Naive thymus-derived CD4-positive, alpha-beta T cell (primary cell): ENCODE results near the gene RHCE. TPM values are rescaled to one million over a fixed set of nuclear protein-coding genes. Genes with fewer than 3 reads are reported as not detected.
"Not testable (repeated sequence)": the region's sequence is repeated elsewhere in the genome, so short reads cannot be mapped to it uniquely, and the experiment has no call there.

Experiments
- ATAC-seq: fragments of 150-1000 bp; cut with Tn5 transposase; 2 replicates; pipeline ENCODE4 v1.10.0; 2021; ENCODE audit warnings: mild to moderate bottlenecking, moderate library complexity
- CTCF ChIA-PET: fragments of 350-600 bp; sonication (Branson Sonifier 250); formaldehyde crosslinking; loops from one replicate; lab custom pipeline; 2021; ENCODE audit warnings: antibody characterized with exemption; lab: Charles Lee
- POLR2A ChIA-PET: fragments of 350-600 bp; sonication (Branson Sonifier 250); formaldehyde crosslinking; loops from one replicate; lab custom pipeline; 2021; ENCODE audit warnings: antibody characterized with exemption, inconsistent platforms; lab: Charles Lee
- DNase-seq, 9 donors: peaks; one replicate each; pipeline versions ENCODE4 v3.0.0 to v3.0.0-alpha.2; 2020 to 2022; ENCODE audit warnings: mixed read lengths in 1 of 9
- H3K27ac ChIP-seq: one replicate; pipeline ENCODE4 v1.7.0; 2013; ENCODE audit warnings: mild to moderate bottlenecking, low read depth, low read length, moderate library complexity
- H3K27me3 ChIP-seq, 2 donors: one replicate each; pipeline ENCODE4 v1.7.0; 2013; ENCODE audit warnings: low read length in 2 of 2, mild to moderate bottlenecking in 2 of 2, moderate library complexity in 2 of 2; ENCODE audit not compliant: control insufficient read depth in 2 of 2, insufficient read depth in 2 of 2
- H3K36me3 ChIP-seq, 3 experiments: 1 replicate in 2 of 3; 2 replicates in 1 of 3; pipeline ENCODE4 v1.7.0; 2013; ENCODE audit warnings: low read length in 3 of 3, mild to moderate bottlenecking in 3 of 3, moderate library complexity in 1 of 3; ENCODE audit not compliant: insufficient read depth in 3 of 3, control insufficient read depth in 2 of 3
- H3K4me1 ChIP-seq, 2 donors: one replicate each; pipeline ENCODE4 v1.7.0; 2013; ENCODE audit warnings: low read length in 2 of 2, mild to moderate bottlenecking in 2 of 2, moderate library complexity in 1 of 2; ENCODE audit not compliant: control insufficient read depth in 2 of 2, insufficient read depth in 2 of 2
- H3K4me3 ChIP-seq: 2 replicates; pipeline ENCODE4 v1.7.0; 2013; ENCODE audit warnings: mild to moderate bottlenecking, low read length
- H3K9me3 ChIP-seq, 3 experiments: 1 replicate in 2 of 3; 2 replicates in 1 of 3; pipeline ENCODE4 v1.7.0; 2013; ENCODE audit warnings: low read length in 3 of 3; ENCODE audit not compliant: control insufficient read depth in 2 of 3
- H3K27ac Mint-ChIP-seq, 9 donors: one replicate each; pipeline ENCODE4 v1.8.0; 2020 to 2022; ENCODE audit warnings: mixed read lengths in 9 of 9, mild to moderate bottlenecking in 8 of 9, moderate library complexity in 5 of 9, inconsistent platforms in 2 of 9
- H3K27me3 Mint-ChIP-seq, 5 donors: one replicate each; pipeline ENCODE4 v1.8.0; 2021 to 2022; ENCODE audit warnings: mixed read lengths in 5 of 5, mild to moderate bottlenecking in 1 of 5
- H3K36me3 Mint-ChIP-seq, 5 donors: one replicate each; pipeline ENCODE4 v1.8.0; 2020 to 2022; ENCODE audit warnings: mixed read lengths in 5 of 5, mild to moderate bottlenecking in 3 of 5, inconsistent platforms in 1 of 5
- H3K4me1 Mint-ChIP-seq, 7 donors: one replicate each; pipeline ENCODE4 v1.8.0; 2020 to 2022; ENCODE audit warnings: mixed read lengths in 7 of 7, mild to moderate bottlenecking in 3 of 7, inconsistent platforms in 1 of 7
- H3K4me3 Mint-ChIP-seq, 10 donors: one replicate each; pipeline ENCODE4 v1.8.0; 2020 to 2022; ENCODE audit warnings: mild to moderate bottlenecking in 10 of 10, mixed read lengths in 10 of 10, moderate library complexity in 6 of 10, inconsistent platforms in 2 of 10
- H3K9me3 Mint-ChIP-seq, 11 donors: one replicate each; pipeline ENCODE4 v1.8.0; 2020 to 2022; ENCODE audit warnings: mixed read lengths in 11 of 11, mild to moderate bottlenecking in 4 of 11, inconsistent platforms in 1 of 11, moderate library complexity in 1 of 11
- intact Hi-C, 2 donors: fragments of 100-400 bp; cut with micrococcal nuclease; formaldehyde crosslinking; loops; one replicate each; pipeline ENCODE4 v1.15.1; 2023
- polyA plus RNA-seq, 2 donors: library from polyadenylated mRNA; unstranded; fragments of 300-500 nt; fragmentation: Illumina TruSeq; gene quantifications; one replicate each; pipeline ENCODE4 v1.2.3, GENCODE V29; 2021
- total RNA-seq, 6 experiments: library from RNA in 5 of 6; stranded (reverse) in 5 of 6; gene quantifications; 1 replicate in 5 of 6; 2 replicates in 1 of 6; pipeline ENCODE4 v1.2.3 and lab custom pipeline; 2021 to 2026

Gene RHCE
- total and polyA plus RNA-seq, 7 experiments from 2014 or later = 0.40 to 1.3 (median 0.70) TPM; not detected in 1

GRCh38 chr1:25324407-25324806, 96.2 kb downstream of the RHCE start:
- H3K36me3 Mint-ChIP-seq, H3K4me3 Mint-ChIP-seq, ATAC-seq, H3K27me3 ChIP-seq, H3K4me3 ChIP-seq, intact Hi-C loops, DNase-seq, POLR2A ChIA-PET, H3K9me3 ChIP-seq, H3K36me3 ChIP-seq, H3K27me3 Mint-ChIP-seq, H3K4me1 Mint-ChIP-seq, H3K9me3 Mint-ChIP-seq, H3K4me1 ChIP-seq, CTCF ChIA-PET, H3K27ac ChIP-seq, H3K27ac Mint-ChIP-seq: not testable (repeated sequence)

GRCh38 chr1:25322127-25322526, 98.5 kb downstream of the RHCE start:
- POLR2A ChIA-PET, intact Hi-C loops, H3K36me3 ChIP-seq, H3K4me3 ChIP-seq, DNase-seq, H3K27ac Mint-ChIP-seq, ATAC-seq, H3K36me3 Mint-ChIP-seq, H3K4me3 Mint-ChIP-seq, H3K9me3 ChIP-seq, H3K27ac ChIP-seq, H3K4me1 ChIP-seq, H3K27me3 ChIP-seq, CTCF ChIA-PET, H3K9me3 Mint-ChIP-seq, H3K27me3 Mint-ChIP-seq: not testable (repeated sequence)
- H3K4me1 Mint-ChIP-seq = peaks cover 0 to 10% (median 4%) of the 10 kb centered on the region in 7 donors

GRCh38 chr1:25320314-25320938, 100.2 kb downstream of the RHCE start:
- H3K4me3 ChIP-seq, ATAC-seq, H3K9me3 ChIP-seq, H3K27me3 Mint-ChIP-seq, intact Hi-C loops, H3K27ac ChIP-seq, H3K27ac Mint-ChIP-seq, H3K36me3 ChIP-seq, H3K4me1 ChIP-seq, CTCF ChIA-PET, H3K27me3 ChIP-seq, DNase-seq, H3K9me3 Mint-ChIP-seq, H3K4me3 Mint-ChIP-seq: not testable (repeated sequence)
- Mint-ChIP-seq H3K4me1 (peaks cover 0 to 10% (median 4%) of the 10 kb centered on the region in 7 donors), H3K36me3 (peaks cover 4 to 16% (median 7%) of the 10 kb centered on the region in 5 donors)
- POLR2A ChIA-PET = interaction anchor here (0.5 kb wide), 1 partner anchor 52 kb away, joined by 4 read pairs; no protein-coding TSS in a partner anchor

DNA sequence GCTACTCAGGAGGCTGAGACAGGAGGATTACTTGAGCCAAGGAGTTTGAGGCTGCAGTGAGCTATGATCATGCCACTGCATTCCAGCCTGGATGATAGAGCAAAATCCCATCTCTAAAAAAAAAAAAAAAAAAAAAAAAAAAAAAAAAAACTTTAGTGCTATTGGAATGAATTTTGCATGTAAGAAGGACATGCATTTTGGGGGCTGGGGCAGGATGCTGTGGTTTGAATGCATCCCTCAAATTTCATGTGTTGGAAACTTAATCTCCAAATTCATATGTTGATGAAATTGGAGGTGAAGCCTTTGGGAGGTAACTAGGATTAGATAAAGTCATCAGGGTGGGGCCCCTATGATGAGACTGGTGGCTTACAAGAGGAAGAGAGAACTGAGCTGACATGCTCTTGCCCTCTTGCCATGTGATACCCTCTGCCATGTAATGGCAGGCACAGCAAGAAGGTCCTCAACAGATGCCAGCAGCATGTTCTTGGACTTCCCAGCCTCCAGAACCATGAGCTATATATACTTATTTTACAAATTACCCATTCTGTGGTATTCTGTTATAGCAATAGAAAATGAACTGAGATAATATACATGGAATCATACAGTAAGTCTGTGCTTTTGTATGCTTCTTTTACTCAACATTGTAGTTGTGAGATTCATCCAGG, 107.7 kb downstream of the RHCE start:
- H3K27me3 Mint-ChIP-seq, H3K27ac Mint-ChIP-seq, H3K27ac ChIP-seq, H3K27me3 ChIP-seq, CTCF ChIA-PET, POLR2A ChIA-PET, DNase-seq, H3K4me3 ChIP-seq, H3K9me3 ChIP-seq, ATAC-seq, H3K4me3 Mint-ChIP-seq, H3K4me1 ChIP-seq, H3K36me3 ChIP-seq, H3K4me1 Mint-ChIP-seq, intact Hi-C loops: not testable (repeated sequence)
- Mint-ChIP-seq H3K9me3 (peaks cover 0 to 20% (median 9%) of the 10 kb centered on the region in 11 donors), H3K36me3 (peaks cover 15 to 43% (median 37%) of the 10 kb centered on the region in 5 donors)

Other genes starting within 250 kb of the RHCE start
- 10 to 100 TPM; 44.4 to 83.3 (median 59.4) TPM for gene SYF2, start 188.3 kb downstream of the RHCE start, total RNA-seq
- gene SYF2, start 188.3 kb downstream of the RHCE start, polyA plus RNA-seq = 10 to 100 TPM; 77.7 to 82.9 TPM
- gene RSRP1, start 173.4 kb downstream of the RHCE start, total RNA-seq = 100 to 1,000 TPM; 230 to 449 (median 425) TPM
- gene RSRP1, start 173.4 kb downstream of the RHCE start, polyA plus RNA-seq = 10 to 100 TPM; 52.9 to 63.6 TPM
- gene RHD, start 148.3 kb downstream of the RHCE start, total RNA-seq = under 1 TPM in 2 of 5 experiments, not detected in 3; 0.27 TPM
- under 1 TPM; 0.15 to 0.28 TPM for gene RHD, start 148.3 kb downstream of the RHCE start, polyA plus RNA-seq
- 100 to 1,000 TPM in 1 of 5 experiments, 10 to 100 TPM in 4; 61.6 to 149 (median 79.0) TPM for gene TMEM50A, start 82.5 kb downstream of the RHCE start, total RNA-seq
- 100 to 1,000 TPM; 140 to 146 TPM for gene TMEM50A, start 82.5 kb downstream of the RHCE start, polyA plus RNA-seq
- gene MACO1, start 10.1 kb upstream of the RHCE start, total RNA-seq = 10 to 100 TPM; 16.7 to 25.9 (median 22.0) TPM
- 1 to 10 TPM; 8.8 to 9.8 TPM for gene MACO1, start 10.1 kb upstream of the RHCE start, polyA plus RNA-seq
- 100 to 1,000 TPM in 4 of 5 experiments, 10 to 100 TPM in 1; 28.1 to 364 (median 159) TPM for gene LDLRAP1, start 122.8 kb upstream of the RHCE start, total RNA-seq
- 100 to 1,000 TPM; 301 to 853 TPM for gene LDLRAP1, start 122.8 kb upstream of the RHCE start, polyA plus RNA-seq
- gene MAN1C1, start 196.0 kb upstream of the RHCE start, total RNA-seq = 10 to 100 TPM; 28.8 to 85.5 (median 69.9) TPM
- gene MAN1C1, start 196.0 kb upstream of the RHCE start, polyA plus RNA-seq = 10 to 100 TPM; 16.0 to 30.4 TPM